CD4-positive, alpha-beta T cell treated with Interleukin-10 for 1 hour (primary cell): Measurements from ENCODE around the gene DNAJC24.

Experiments used
- DNase-seq: peaks from one replicate; pipeline ENCODE4 v3.0.0-alpha.2; 2020

Gene DNAJC24

DNA sequence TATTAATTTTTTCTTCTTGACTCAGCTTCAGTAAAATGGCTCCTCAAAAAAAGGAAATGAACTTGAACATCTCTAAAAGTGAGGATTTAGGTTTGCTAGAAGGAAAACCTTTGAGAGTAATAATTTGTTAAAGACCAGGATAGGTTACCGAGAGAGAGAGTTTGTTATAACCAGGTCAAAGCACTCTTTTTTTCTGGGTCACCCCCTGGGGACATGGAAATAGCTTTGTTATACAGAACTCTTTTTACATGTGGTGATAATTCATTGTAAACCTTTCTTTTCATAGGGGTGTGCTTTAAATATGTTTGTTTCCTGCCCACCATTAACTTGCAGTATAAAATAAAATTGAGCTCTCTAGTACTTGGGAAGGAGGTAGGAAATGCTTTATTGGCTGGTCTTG is 47.7 kb downstream of the DNAJC24 start:
- DNase-seq, result no peak

GRCh38 chr11:31417816-31418215 is 48.2 kb downstream of the DNAJC24 start:
- no peak for DNase-seq

GRCh38 chr11:31419138-31419537 is 49.5 kb downstream of the DNAJC24 start:
- DNase-seq, result no peak

DNA sequence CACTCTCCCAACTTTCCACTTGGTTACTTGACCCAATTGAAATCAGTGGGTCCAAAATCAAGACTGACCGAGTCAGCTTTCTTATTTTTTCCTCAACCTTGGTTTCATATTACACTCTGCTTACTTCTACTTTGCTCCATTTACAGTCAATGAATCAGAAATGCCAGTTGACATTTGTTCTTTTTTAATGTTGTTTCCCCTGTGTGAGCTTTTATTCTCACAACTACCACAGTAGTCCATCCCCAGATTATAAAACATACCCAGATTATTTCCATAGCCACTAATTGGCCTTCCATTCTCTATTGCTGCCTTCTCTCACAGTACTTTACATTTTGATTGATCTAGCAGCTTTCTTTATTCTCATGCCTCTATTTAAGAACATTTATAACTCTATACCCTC is 50.0 kb downstream of the DNAJC24 start:
- DNase-seq, result no peak

GRCh38 chr11:31421820-31422219 is 52.2 kb downstream of the DNAJC24 start:
- no peak for DNase-seq

GRCh38 chr11:31422703-31423102 is 53.0 kb downstream of the DNAJC24 start:
- DNase-seq, result no peak

- DNase-seq, result no peak
These were observed 55.0 kb downstream of the DNAJC24 start for GRCh38 chr11:31424652-31425051.

- no peak for DNase-seq
These were observed 64.2 kb downstream of the DNAJC24 start for GRCh38 chr11:31433851-31434250.

DNA sequence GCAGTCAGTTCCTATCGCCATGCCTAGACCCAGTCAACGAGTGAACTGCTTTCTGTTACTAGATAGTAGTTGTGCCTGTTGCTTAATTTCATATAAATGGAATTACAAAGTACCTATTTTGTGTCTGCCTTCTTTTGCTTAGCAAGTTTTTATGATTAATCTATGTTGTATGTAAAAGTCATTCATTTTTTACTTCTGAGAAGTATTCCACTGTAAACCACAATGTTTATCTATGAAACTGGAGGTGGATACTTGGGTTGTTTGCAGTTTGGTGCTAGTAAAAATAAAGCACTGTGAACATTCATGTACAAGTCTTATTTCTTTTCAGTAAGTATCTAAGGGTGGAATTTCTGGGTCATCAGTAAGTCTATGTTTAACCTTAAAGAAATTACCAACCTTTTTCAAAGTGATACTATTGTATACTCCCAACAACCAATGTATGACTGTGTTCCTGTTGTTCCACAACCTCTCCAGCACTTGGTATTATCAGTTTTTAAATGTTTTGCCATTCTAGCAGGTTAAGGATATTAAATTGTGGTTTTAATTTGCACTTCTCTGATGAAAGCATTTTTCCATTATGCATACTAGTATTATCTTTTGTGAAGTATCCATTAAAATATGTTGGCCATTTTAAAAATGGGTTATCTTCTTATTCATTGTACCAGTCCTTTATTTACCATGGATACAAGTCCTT is 68.2 kb downstream of the DNAJC24 start:
- DNase-seq, result no peak

DNA sequence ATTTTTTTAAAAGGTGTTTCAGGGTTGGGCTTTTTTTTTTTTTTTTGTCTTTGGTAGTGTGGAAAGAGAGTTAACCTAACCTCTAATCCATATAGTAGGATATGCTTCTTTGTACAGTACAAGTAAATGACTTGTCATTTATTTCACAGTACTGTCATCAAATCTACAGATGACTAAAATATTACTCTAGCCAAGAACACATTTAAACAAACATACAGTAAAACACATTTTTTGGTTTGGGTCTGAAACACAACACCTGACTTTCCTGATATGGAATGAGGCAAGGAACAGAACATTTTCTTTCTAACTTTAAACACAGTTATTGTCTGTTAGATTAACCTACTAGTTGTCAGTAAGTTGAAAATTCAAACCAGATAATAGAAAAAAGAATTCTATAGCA is 71.6 kb downstream of the DNAJC24 start:
- DNase-seq, result no peak

GRCh38 chr11:31442086-31442485 is 72.4 kb downstream of the DNAJC24 start:
- DNase-seq, result no peak

- no peak for DNase-seq
These were observed 74.1 kb downstream of the DNAJC24 start for GRCh38 chr11:31443802-31444201.

GRCh38 chr11:31445621-31446020 is 76.0 kb downstream of the DNAJC24 start:
- DNase-seq, result no peak

DNA sequence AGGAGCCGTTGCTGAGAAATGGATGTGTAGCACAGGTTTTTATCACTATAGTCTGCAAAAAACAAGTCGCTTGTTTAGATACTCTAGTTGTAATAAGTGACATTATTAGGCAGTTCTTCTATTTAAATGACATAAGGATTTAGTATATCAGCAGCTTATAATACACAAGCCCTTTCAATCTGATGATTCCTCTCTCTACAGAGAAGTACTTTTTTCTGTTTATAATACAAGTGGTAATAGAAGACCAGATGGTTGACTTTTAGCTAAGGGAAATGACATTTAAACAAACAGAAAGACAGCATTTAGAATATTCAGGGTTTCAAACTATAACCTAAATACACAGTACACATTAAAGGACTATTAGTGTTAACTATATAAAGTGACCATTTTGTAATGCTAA is 79.4 kb downstream of the DNAJC24 start:
- no peak for DNase-seq

GRCh38 chr11:31450841-31451240 is 81.2 kb downstream of the DNAJC24 start:
- no peak for DNase-seq

- no peak for DNase-seq
These were observed 85.5 kb downstream of the DNAJC24 start for GRCh38 chr11:31455177-31455576.

DNA sequence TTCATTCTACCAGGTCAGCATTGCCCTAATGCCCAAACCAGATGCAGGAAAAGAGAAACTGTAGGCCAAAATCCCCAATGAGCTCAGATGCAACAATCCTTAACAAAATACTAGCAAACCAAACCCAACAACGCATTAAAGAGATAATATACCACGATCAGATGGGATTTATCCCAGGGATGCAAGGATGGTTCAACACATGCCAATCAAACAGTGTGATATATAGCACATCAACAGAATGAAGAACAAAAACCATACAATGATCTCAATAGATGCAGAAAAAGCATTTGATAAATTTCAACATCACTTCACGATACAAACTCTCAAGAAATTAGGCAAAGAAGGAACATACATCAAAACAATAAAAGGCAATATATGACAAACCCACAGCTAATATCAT is 94.8 kb downstream of the DNAJC24 start:
- DNase-seq, result no peak

- DNase-seq, result no peak
These were observed 104.4 kb downstream of the DNAJC24 start for GRCh38 chr11:31474083-31474482.

- DNase-seq, result no peak
These were observed 108.0 kb downstream of the DNAJC24 start for GRCh38 chr11:31477528-31478222.

GRCh38 chr11:31478223-31478590 is 108.5 kb downstream of the DNAJC24 start:
- no peak for DNase-seq

DNA sequence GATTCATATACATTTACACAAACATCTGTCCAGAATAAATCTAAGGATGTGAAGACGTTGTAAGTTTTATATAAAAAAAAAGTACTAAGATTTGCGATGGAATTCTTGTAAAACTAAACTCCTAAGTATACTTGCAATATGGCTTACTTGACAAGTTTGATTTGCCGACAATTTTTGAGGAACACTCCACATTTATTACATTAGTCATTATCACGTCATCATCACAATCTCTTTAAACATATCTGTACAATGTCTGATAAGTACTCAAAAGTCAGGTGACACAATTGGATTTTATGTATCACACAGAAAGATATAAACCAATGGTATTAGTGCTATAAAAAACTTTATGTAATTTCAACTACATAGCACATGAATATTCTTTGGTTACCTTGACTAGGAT is 109.4 kb downstream of the DNAJC24 start:
- DNase-seq, result no peak

DNA sequence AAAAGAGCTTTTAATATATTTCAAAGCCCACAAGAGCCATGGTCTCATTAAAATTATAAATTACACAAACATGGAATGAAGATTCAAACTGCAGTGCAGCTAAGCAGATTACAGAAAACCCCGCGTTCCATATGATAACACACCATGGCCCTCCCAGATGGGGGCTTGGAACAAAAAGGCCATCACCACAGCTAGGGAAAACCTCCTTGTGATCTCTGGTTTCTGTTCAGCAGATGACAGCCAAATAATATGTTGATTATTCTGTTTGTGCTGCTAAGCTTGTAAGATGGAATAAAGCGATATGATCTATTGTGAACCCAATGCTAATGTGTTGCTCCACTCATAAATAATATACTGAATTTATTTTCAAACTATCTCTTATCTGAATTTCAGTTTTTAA is 111.3 kb downstream of the DNAJC24 start:
- DNase-seq, result no peak
